DOHH2 (cell line): ENCODE results near the gene SLC47A2.

ENCODE experiments used
- H3F3A ChIP-seq: fragments of 200-600 bp; sonication (generic), shearing (Covaris generic); 2 replicates; pipeline ENCODE4 v1.6.0; 2016; ENCODE audit warnings: antibody characterized with exemption, mild to moderate bottlenecking; ENCODE audit not compliant: control insufficient read depth, insufficient read depth
- H3K27ac ChIP-seq: fragments of 200-600 bp; sonication (generic); 2 replicates; pipeline ENCODE4 v1.5.1; 2014; ENCODE audit warnings: low read depth, mild to moderate bottlenecking, low read length, moderate library complexity
- H3K27me3 ChIP-seq: fragments of 200-600 bp; sonication (generic); 2 replicates; pipeline ENCODE4 v1.6.1; 2014; ENCODE audit warnings: mild to moderate bottlenecking, low read length, mixed read lengths; ENCODE audit not compliant: control insufficient read depth
- H3K36me3 ChIP-seq: fragments of 200-600 bp; sonication (generic); 2 replicates; pipeline ENCODE4 v1.6.1; 2014; ENCODE audit warnings: mild to moderate bottlenecking, low read length, moderate library complexity, mixed read lengths; ENCODE audit not compliant: control insufficient read depth
- H3K4me1 ChIP-seq: fragments of 200-600 bp; sonication (generic); 2 replicates; pipeline ENCODE4 v1.6.1; 2014; ENCODE audit warnings: mild to moderate bottlenecking, low read length, mixed read lengths; ENCODE audit not compliant: control insufficient read depth
- H3K4me2 ChIP-seq: fragments of 200-600 bp; sonication (generic); 2 replicates; pipeline ENCODE4 v1.6.0; 2014; ENCODE audit warnings: mild to moderate bottlenecking, low read length, moderate library complexity
- H3K4me3 ChIP-seq: fragments of 200-600 bp; sonication (generic); 2 replicates; pipeline ENCODE4 v1.5.1; 2014; ENCODE audit warnings: mild to moderate bottlenecking, low read length, mixed read lengths
- H3K79me2 ChIP-seq: fragments of 200-600 bp; sonication (generic); 2 replicates; pipeline ENCODE4 v1.6.1; 2014; ENCODE audit warnings: mild to moderate bottlenecking, low read length, mixed read lengths; ENCODE audit not compliant: control insufficient read depth
- H3K9me2 ChIP-seq: fragments of 200-600 bp; sonication (generic); replicated peaks from 2 replicates; pipeline ENCODE4 v1.6.1; 2014; ENCODE audit warnings: mild to moderate bottlenecking, low read length, mixed read lengths; ENCODE audit not compliant: control insufficient read depth
- H3K9me3 ChIP-seq: fragments of 200-600 bp; sonication (generic); 2 replicates; pipeline ENCODE4 v1.6.1; 2014; ENCODE audit warnings: antibody characterized with exemption, low read length, mixed read lengths; ENCODE audit not compliant: control insufficient read depth, insufficient read depth
- H4K20me1 ChIP-seq: fragments of 200-600 bp; sonication (generic); 2 replicates; pipeline ENCODE4 v1.6.0; 2014; ENCODE audit warnings: low read depth, mild to moderate bottlenecking, antibody characterized with exemption, low read length, moderate library complexity; ENCODE audit not compliant: control insufficient read depth, insufficient read depth
- CTCF ChIP-seq: fragments of 200-600 bp; sonication (generic); IDR thresholded peaks from one replicate; pipeline ENCODE4 v1.5.1; 2014; ENCODE audit warnings: antibody characterized with exemption, mild to moderate bottlenecking, low read depth, low read length; ENCODE audit not compliant: poor library complexity, severe bottlenecking
- EZH2phosphoT487 ChIP-seq: fragments of 200-600 bp; sonication (generic); IDR thresholded peaks from 2 replicates; pipeline ENCODE4 v1.6.1; 2017; ENCODE audit warnings: borderline replicate concordance, mild to moderate bottlenecking, antibody characterized with exemption, low read length, moderate library complexity, mixed read lengths

SLC47A2 gene

GRCh38 chr17:19736071-19736470, 19.7 kb upstream of the SLC47A2 start:
- no peak overlapping the region for H3K4me2 ChIP-seq
- no peak overlapping the region for H3K27ac ChIP-seq
- no peaks in the 10 kb centered on the region for H3K4me1 ChIP-seq

GRCh38 chr17:19733953-19734526, 17.7 kb upstream of the SLC47A2 start:
- Histone ChIP-seq H3K36me3 (no peaks in the 10 kb centered on the region), H3F3A (no peaks in the 10 kb centered on the region), H3K27ac (no peak overlapping the region), H3K9me3 (no peaks in the 10 kb centered on the region), H4K20me1 (no peaks in the 10 kb centered on the region), H3K4me1 (no peaks in the 10 kb centered on the region), H3K9me2 (no peaks in the 10 kb centered on the region), H3K4me3 (no peak overlapping the region), H3K79me2 (no peaks in the 10 kb centered on the region), H3K27me3 (no peaks in the 10 kb centered on the region), H3K4me2 (no peak overlapping the region)
- TF ChIP-seq EZH2phosphoT487 (no peak), CTCF (no peak)

More at GRCh38 chr17:19736071-19736470, 19.7 kb upstream of the SLC47A2 start:
- Histone ChIP-seq H3F3A (no peaks in the 10 kb centered on the region), H3K9me2 (no peaks in the 10 kb centered on the region), H4K20me1 (no peaks in the 10 kb centered on the region), H3K79me2 (no peaks in the 10 kb centered on the region), H3K4me3 (no peak overlapping the region), H3K9me3 (no peaks in the 10 kb centered on the region), H3K36me3 (no peaks in the 10 kb centered on the region), H3K27me3 (no peaks in the 10 kb centered on the region)
- no peak for TF ChIP-seq EZH2phosphoT487
- no peak for TF ChIP-seq CTCF

GRCh38 chr17:19731626-19732025, 15.2 kb upstream of the SLC47A2 start:
- no peaks in the 10 kb centered on the region for H3K9me2 ChIP-seq
- no peak overlapping the region for H3K4me2 ChIP-seq
- no peaks in the 10 kb centered on the region for H3K36me3 ChIP-seq
- no peaks in the 10 kb centered on the region for H3F3A ChIP-seq
- no peaks in the 10 kb centered on the region for H3K27me3 ChIP-seq
- no peaks in the 10 kb centered on the region for H3K4me1 ChIP-seq
- no peak overlapping the region for H3K27ac ChIP-seq
- no peaks in the 10 kb centered on the region for H4K20me1 ChIP-seq
- no peak overlapping the region for H3K4me3 ChIP-seq
- no peaks in the 10 kb centered on the region for H3K79me2 ChIP-seq
- H3K9me3 ChIP-seq: no peaks in the 10 kb centered on the region
- TF ChIP-seq EZH2phosphoT487 (no peak), CTCF (no peak)

- Histone ChIP-seq H3K36me3 (no peaks in the 10 kb centered on the region), H3K9me3 (no peaks in the 10 kb centered on the region), H3K79me2 (no peaks in the 10 kb centered on the region), H3K4me3 (no peak overlapping the region), H3K4me2 (no peak overlapping the region), H3K27ac (no peak overlapping the region), H4K20me1 (no peaks in the 10 kb centered on the region), H3F3A (no peaks in the 10 kb centered on the region), H3K27me3 (no peaks in the 10 kb centered on the region), H3K4me1 (no peaks in the 10 kb centered on the region), H3K9me2 (no peaks in the 10 kb centered on the region)
- no peak for TF ChIP-seq CTCF
- no peak for TF ChIP-seq EZH2phosphoT487
Measured at GRCh38 chr17:19730843-19731242, 14.5 kb upstream of the SLC47A2 start.
